SK-N-SH treated with all-trans-retinoic acid at 6 μM for 48 hours (cell line): ENCODE data around the gene CATSPERB.
"Not testable (repeated sequence)": the region's sequence is repeated elsewhere in the genome, so short reads cannot be mapped to it uniquely, and the experiment has no call there.

ENCODE experiments used
- ATAC-seq: fragments of 200-7000 bp; cut with Tn5 transposase; 3 replicates; pipeline ENCODE4 v1.9.1; 2020; ENCODE audit warnings: mild to moderate bottlenecking, moderate library complexity
- ARNTL ChIP-seq: fragments of 450-650 bp; formaldehyde crosslinking; IDR thresholded peaks from 2 replicates; pipeline ENCODE4 v1.5.0; 2020; ENCODE audit warnings: low read depth, mild to moderate bottlenecking, moderate library complexity, borderline replicate concordance
- BACH2 ChIP-seq: fragments of 250-450 bp; sonication (Bioruptor Pico); IDR thresholded peaks from 2 replicates; pipeline ENCODE4 v1.9.0; 2021; ENCODE audit warnings: mild to moderate bottlenecking, borderline replicate concordance
- CSDC2 ChIP-seq: fragments of 250-450 bp; sonication (Bioruptor Pico); IDR thresholded peaks from 2 replicates; pipeline ENCODE4 v1.5.0; 2020; ENCODE audit warnings: mild to moderate bottlenecking, moderate library complexity
- ESRRG ChIP-seq: fragments of 250-450 bp; sonication (Bioruptor Pico); IDR thresholded peaks from 2 replicates; pipeline ENCODE4 v1.6.1; 2021; ENCODE audit warnings: mild to moderate bottlenecking
- ISL1 ChIP-seq: fragments of 250-450 bp; sonication (Bioruptor Pico); IDR thresholded peaks from 2 replicates; pipeline ENCODE4 v2.1.2; 2022; ENCODE audit warnings: mild to moderate bottlenecking, moderate library complexity
- PPARA ChIP-seq: fragments of 250-450 bp; sonication (Bioruptor Pico); IDR thresholded peaks from 2 replicates; pipeline ENCODE4 v1.5.0; 2020; ENCODE audit warnings: mild to moderate bottlenecking, borderline replicate concordance
- RARB ChIP-seq: fragments of 250-450 bp; sonication (Bioruptor Pico); IDR thresholded peaks from 2 replicates; pipeline ENCODE4 v1.8.0; 2021; ENCODE audit warnings: mild to moderate bottlenecking, moderate library complexity
- SNAI2 ChIP-seq: fragments of 250-450 bp; sonication (Bioruptor Pico); IDR thresholded peaks from 2 replicates; pipeline ENCODE4 v1.5.0; 2020; ENCODE audit warnings: mild to moderate bottlenecking, moderate library complexity
- TCF4 ChIP-seq: fragments of 250-450 bp; sonication (Bioruptor Pico); IDR thresholded peaks from 2 replicates; pipeline ENCODE4 v1.8.0; 2021; ENCODE audit warnings: mild to moderate bottlenecking, moderate library complexity, borderline replicate concordance
- TOX ChIP-seq: fragments of 250-450 bp; sonication (Bioruptor Pico); IDR thresholded peaks from 2 replicates; pipeline ENCODE4 v1.8.0; 2021; ENCODE audit warnings: mild to moderate bottlenecking, moderate library complexity, borderline replicate concordance
- ZFP3 ChIP-seq: fragments of 250-450 bp; sonication (Bioruptor Pico); IDR thresholded peaks from 2 replicates; pipeline ENCODE4 v1.5.0; 2020; ENCODE audit warnings: mild to moderate bottlenecking, moderate library complexity
- ZFP30 ChIP-seq: fragments of 450-650 bp; formaldehyde crosslinking; IDR thresholded peaks from 2 replicates; pipeline ENCODE4 v1.5.0; 2022; ENCODE audit warnings: mild to moderate bottlenecking, moderate library complexity
- ZNF70 ChIP-seq: fragments of 450-650 bp; formaldehyde crosslinking; IDR thresholded peaks from 2 replicates; pipeline ENCODE4 v1.5.0; 2020; ENCODE audit warnings: mild to moderate bottlenecking, moderate library complexity
- ZNF8 ChIP-seq: fragments of 450-650 bp; formaldehyde crosslinking; IDR thresholded peaks from 2 replicates; pipeline ENCODE4 v1.5.0; 2020; ENCODE audit warnings: mild to moderate bottlenecking, moderate library complexity
- TF ChIP-seq, protein P1 (sequence below): fragments of 250-450 bp; sonication (Bioruptor Pico); IDR thresholded peaks from 2 replicates; pipeline ENCODE4 v1.5.0; 2020; ENCODE audit warnings: mild to moderate bottlenecking, moderate library complexity
- TF ChIP-seq, protein P2 (sequence below): fragments of 250-450 bp; sonication (Bioruptor Pico); IDR thresholded peaks from 2 replicates; pipeline ENCODE4 v1.8.0; 2020; ENCODE audit warnings: mild to moderate bottlenecking, moderate library complexity, borderline replicate concordance
- TF ChIP-seq, protein P3 (sequence below): fragments of 250-450 bp; sonication (Bioruptor Pico); IDR thresholded peaks from 2 replicates; pipeline ENCODE4 v1.8.0; 2021; ENCODE audit warnings: low read depth, mild to moderate bottlenecking, moderate library complexity, borderline replicate concordance
- TF ChIP-seq, protein P4 (sequence below): fragments of 250-450 bp; sonication (Bioruptor Pico); IDR thresholded peaks from 2 replicates; pipeline ENCODE4 v1.5.1; 2020; ENCODE audit warnings: low read depth, mild to moderate bottlenecking, moderate library complexity

Gene CATSPERB

DNA sequence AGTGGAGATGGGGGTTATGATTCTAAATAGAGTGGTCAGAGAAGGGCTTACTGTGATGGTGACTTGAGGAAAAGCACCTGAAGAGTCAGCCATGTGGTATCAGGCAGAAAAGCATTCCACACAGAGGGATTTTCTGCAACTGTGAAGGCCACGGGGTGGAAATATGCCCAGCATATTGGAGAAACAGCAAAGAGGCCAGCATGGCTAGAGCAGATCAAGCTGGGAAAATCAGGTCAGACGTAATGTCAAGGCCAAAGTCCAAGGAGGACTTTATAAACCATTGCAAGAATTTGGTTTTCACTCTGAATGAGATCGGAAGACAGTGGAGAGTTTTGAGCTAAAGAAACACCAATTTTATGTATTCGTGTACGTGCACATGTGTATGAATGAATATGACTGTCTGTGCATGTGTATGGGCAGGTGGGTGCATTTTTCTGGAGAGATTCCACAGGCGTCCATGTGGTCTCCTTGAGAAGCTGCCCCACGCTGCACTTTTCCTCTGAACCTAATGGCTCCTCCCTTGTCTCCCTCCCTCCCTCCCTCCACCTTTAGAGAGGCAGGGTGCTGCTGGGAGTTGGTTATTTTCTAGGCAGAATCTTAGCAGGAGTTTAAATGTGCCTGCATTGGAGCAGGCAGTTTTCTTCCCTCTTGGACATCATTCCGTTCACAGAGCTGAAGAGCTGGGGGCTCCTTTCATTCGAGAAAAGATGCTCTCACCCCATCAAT lies 124.4 kb downstream of the CATSPERB start:
- ATAC-seq: no peak
- TF ChIP-seq, protein P1, sequence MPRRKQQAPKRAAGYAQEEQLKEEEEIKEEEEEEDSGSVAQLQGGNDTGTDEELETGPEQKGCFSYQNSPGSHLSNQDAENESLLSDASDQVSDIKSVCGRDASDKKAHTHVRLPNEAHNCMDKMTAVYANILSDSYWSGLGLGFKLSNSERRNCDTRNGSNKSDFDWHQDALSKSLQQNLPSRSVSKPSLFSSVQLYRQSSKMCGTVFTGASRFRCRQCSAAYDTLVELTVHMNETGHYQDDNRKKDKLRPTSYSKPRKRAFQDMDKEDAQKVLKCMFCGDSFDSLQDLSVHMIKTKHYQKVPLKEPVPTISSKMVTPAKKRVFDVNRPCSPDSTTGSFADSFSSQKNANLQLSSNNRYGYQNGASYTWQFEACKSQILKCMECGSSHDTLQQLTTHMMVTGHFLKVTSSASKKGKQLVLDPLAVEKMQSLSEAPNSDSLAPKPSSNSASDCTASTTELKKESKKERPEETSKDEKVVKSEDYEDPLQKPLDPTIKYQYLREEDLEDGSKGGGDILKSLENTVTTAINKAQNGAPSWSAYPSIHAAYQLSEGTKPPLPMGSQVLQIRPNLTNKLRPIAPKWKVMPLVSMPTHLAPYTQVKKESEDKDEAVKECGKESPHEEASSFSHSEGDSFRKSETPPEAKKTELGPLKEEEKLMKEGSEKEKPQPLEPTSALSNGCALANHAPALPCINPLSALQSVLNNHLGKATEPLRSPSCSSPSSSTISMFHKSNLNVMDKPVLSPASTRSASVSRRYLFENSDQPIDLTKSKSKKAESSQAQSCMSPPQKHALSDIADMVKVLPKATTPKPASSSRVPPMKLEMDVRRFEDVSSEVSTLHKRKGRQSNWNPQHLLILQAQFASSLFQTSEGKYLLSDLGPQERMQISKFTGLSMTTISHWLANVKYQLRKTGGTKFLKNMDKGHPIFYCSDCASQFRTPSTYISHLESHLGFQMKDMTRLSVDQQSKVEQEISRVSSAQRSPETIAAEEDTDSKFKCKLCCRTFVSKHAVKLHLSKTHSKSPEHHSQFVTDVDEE (CRISPR knock-in tag): no peak
- no peak for TF ChIP-seq ZNF70
- TF ChIP-seq PPARA (CRISPR knock-in tag): no peak
- no peak for TF ChIP-seq ZFP3 (CRISPR knock-in tag)
- TF ChIP-seq SNAI2: no peak
- TF ChIP-seq RARB: no peak
- no peak for TF ChIP-seq ZNF8 (CRISPR knock-in tag)
- TF ChIP-seq, protein P2, sequence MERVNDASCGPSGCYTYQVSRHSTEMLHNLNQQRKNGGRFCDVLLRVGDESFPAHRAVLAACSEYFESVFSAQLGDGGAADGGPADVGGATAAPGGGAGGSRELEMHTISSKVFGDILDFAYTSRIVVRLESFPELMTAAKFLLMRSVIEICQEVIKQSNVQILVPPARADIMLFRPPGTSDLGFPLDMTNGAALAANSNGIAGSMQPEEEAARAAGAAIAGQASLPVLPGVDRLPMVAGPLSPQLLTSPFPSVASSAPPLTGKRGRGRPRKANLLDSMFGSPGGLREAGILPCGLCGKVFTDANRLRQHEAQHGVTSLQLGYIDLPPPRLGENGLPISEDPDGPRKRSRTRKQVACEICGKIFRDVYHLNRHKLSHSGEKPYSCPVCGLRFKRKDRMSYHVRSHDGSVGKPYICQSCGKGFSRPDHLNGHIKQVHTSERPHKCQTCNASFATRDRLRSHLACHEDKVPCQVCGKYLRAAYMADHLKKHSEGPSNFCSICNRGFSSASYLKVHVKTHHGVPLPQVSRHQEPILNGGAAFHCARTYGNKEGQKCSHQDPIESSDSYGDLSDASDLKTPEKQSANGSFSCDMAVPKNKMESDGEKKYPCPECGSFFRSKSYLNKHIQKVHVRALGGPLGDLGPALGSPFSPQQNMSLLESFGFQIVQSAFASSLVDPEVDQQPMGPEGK (CRISPR knock-in tag): no peak
- no peak for TF ChIP-seq CSDC2 (CRISPR knock-in tag)
- TF ChIP-seq ESRRG (CRISPR knock-in tag): no peak
- TF ChIP-seq ZFP30 (CRISPR knock-in tag): no peak
- no peak for TF ChIP-seq ARNTL

DNA sequence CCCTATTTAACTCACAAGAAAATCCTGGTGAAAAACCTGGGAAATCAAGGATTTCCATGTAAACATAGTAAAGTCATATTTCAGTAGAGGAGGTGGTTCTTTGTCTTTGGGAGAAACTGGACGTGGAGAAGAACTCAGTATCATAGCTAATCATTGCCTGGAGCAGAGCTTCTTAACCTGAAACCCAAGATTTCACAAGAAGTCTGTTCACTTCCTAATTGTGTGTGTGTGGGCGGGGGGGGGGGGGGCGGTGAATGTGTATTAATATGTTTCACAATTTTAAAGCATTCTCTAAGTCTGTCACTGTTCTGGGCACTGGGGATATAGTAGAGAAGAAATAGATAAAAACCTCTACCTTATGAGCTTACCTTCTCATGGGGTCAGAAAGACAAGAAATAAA lies 125.0 kb downstream of the CATSPERB start:
- TF ChIP-seq, protein P2 (CRISPR knock-in tag): no peak
- TF ChIP-seq ISL1 (CRISPR knock-in tag): no peak
- no peak for TF ChIP-seq TCF4 (CRISPR knock-in tag)
- TF ChIP-seq ZFP3 (CRISPR knock-in tag): no peak
- TF ChIP-seq, protein P3, sequence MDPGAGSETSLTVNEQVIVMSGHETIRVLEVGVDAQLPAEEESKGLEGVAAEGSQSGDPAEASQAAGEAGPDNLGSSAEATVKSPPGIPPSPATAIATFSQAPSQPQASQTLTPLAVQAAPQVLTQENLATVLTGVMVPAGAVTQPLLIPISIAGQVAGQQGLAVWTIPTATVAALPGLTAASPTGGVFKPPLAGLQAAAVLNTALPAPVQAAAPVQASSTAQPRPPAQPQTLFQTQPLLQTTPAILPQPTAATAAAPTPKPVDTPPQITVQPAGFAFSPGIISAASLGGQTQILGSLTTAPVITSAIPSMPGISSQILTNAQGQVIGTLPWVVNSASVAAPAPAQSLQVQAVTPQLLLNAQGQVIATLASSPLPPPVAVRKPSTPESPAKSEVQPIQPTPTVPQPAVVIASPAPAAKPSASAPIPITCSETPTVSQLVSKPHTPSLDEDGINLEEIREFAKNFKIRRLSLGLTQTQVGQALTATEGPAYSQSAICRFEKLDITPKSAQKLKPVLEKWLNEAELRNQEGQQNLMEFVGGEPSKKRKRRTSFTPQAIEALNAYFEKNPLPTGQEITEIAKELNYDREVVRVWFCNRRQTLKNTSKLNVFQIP (CRISPR knock-in tag): no peak
- no peak for TF ChIP-seq RARB
- TF ChIP-seq, protein P4, sequence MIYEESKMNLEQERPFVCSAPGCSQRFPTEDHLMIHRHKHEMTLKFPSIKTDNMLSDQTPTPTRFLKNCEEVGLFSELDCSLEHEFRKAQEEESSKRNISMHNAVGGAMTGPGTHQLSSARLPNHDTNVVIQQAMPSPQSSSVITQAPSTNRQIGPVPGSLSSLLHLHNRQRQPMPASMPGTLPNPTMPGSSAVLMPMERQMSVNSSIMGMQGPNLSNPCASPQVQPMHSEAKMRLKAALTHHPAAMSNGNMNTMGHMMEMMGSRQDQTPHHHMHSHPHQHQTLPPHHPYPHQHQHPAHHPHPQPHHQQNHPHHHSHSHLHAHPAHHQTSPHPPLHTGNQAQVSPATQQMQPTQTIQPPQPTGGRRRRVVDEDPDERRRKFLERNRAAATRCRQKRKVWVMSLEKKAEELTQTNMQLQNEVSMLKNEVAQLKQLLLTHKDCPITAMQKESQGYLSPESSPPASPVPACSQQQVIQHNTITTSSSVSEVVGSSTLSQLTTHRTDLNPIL (CRISPR knock-in tag): no peak
- TF ChIP-seq, protein P1 (CRISPR knock-in tag): no peak
- TF ChIP-seq TOX (CRISPR knock-in tag): no peak
- no peak for TF ChIP-seq PPARA (CRISPR knock-in tag)
- TF ChIP-seq BACH2: no peak
- ATAC-seq: no peak

DNA sequence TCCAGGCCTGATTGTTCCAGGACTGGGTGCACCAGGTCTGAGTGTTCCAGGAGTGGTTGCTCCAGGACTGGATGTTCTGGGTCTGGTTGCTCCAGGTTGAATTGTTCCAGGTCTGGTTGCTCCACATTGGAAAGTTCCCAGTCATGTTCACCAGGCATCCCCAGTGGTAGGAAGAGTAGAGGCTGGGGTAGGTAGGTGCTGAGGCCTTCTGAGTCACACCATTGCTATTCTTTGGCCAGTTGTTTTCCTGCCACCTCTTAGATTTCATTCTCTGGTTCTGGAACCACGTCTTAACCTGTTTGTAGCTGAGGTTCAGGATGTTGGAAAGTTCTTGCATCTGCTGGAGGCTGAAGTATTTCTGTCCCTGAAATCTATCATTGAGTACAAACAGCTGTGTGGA lies 127.3 kb downstream of the CATSPERB start:
- not testable (repeated sequence) for ATAC-seq
